Osteocyte (in vitro differentiated cells): ENCODE data around the gene OSBPL3. TPM values are rescaled to one million over a fixed set of nuclear protein-coding genes. Genes with fewer than 3 reads are reported as not detected.
"Not testable (repeated sequence)": the region's sequence is repeated elsewhere in the genome, so short reads cannot be mapped to it uniquely, and the experiment has no call there.

Experiments used
- DNase-seq: peaks from one replicate; pipeline ENCODE4 v3.0.0; 2021; ENCODE audit warnings: mixed read lengths; ENCODE audit not compliant: unreplicated experiment; ENCODE audit errors: extremely low spot score
- H3K27ac Mint-ChIP-seq: one replicate; pipeline ENCODE4 v1.8.0; 2021; ENCODE audit warnings: mild to moderate bottlenecking, mixed read lengths; ENCODE audit not compliant: unreplicated experiment
- H3K27me3 Mint-ChIP-seq: one replicate; pipeline ENCODE4 v1.8.0; 2021; ENCODE audit warnings: mixed read lengths; ENCODE audit not compliant: unreplicated experiment
- H3K36me3 Mint-ChIP-seq: one replicate; pipeline ENCODE4 v1.8.0; 2021; ENCODE audit warnings: mixed read lengths; ENCODE audit not compliant: unreplicated experiment
- H3K4me1 Mint-ChIP-seq: one replicate; pipeline ENCODE4 v1.8.0; 2021; ENCODE audit warnings: mixed read lengths; ENCODE audit not compliant: unreplicated experiment
- H3K4me3 Mint-ChIP-seq: one replicate; pipeline ENCODE4 v1.8.0; 2021; ENCODE audit warnings: mild to moderate bottlenecking, moderate library complexity, mixed read lengths; ENCODE audit not compliant: unreplicated experiment
- H3K9me3 Mint-ChIP-seq: one replicate; pipeline ENCODE4 v1.8.0; 2021; ENCODE audit warnings: mixed read lengths; ENCODE audit not compliant: unreplicated experiment
- CTCF ChIP-seq: fragments of 200-600 bp; sonication (generic); IDR thresholded peaks from 2 replicates; pipeline ENCODE4 v1.5.0; 2021; ENCODE audit warnings: antibody characterized with exemption, mild to moderate bottlenecking, moderate library complexity
- total RNA-seq: library from RNA; stranded (reverse); gene quantifications from 2 replicates; pipeline ENCODE4 v1.2.1, GENCODE V29; 2021

OSBPL3 gene
- total RNA-seq, 1 donor from 2014 or later, result 8.0 TPM

GRCh38 chr7:24800073-24800472 lies 179.9 kb downstream of the OSBPL3 start:
- Mint-ChIP-seq H3K27me3 (no peaks in the 10 kb centered on the region), H3K4me1 (no peaks in the 10 kb centered on the region), H3K36me3 (no peaks in the 10 kb centered on the region), H3K27ac (no peak overlapping the region), H3K4me3 (no peak overlapping the region), H3K9me3 (no peaks in the 10 kb centered on the region)
- no peak for DNase-seq
- TF ChIP-seq CTCF, result no peak

GRCh38 chr7:24799506-24799905 lies 180.5 kb downstream of the OSBPL3 start:
- H3K27me3 Mint-ChIP-seq, result no peaks in the 10 kb centered on the region
- TF ChIP-seq CTCF, result no peak
- no peak overlapping the region for H3K4me3 Mint-ChIP-seq
- DNase-seq, result no peak
- no peaks in the 10 kb centered on the region for H3K9me3 Mint-ChIP-seq
- no peaks in the 10 kb centered on the region for H3K4me1 Mint-ChIP-seq
- no peaks in the 10 kb centered on the region for H3K36me3 Mint-ChIP-seq
- no peak overlapping the region for H3K27ac Mint-ChIP-seq

- Mint-ChIP-seq H3K27ac (no peak overlapping the region), H3K27me3 (peaks cover 5% of the 10 kb centered on the region), H3K9me3 (no peaks in the 10 kb centered on the region), H3K36me3 (no peaks in the 10 kb centered on the region), H3K4me3 (no peak overlapping the region), H3K4me1 (no peaks in the 10 kb centered on the region)
- no peak for DNase-seq
- TF ChIP-seq CTCF, result no peak
Observed at GRCh38 chr7:24798261-24798660, 181.7 kb downstream of the OSBPL3 start.

GRCh38 chr7:24797270-24797669 lies 182.7 kb downstream of the OSBPL3 start:
- peaks cover 5% of the 10 kb centered on the region for H3K27me3 Mint-ChIP-seq
- H3K27ac Mint-ChIP-seq, result no peak overlapping the region
- H3K4me1 Mint-ChIP-seq, result no peaks in the 10 kb centered on the region
- DNase-seq, result no peak
- no peaks in the 10 kb centered on the region for H3K36me3 Mint-ChIP-seq
- H3K9me3 Mint-ChIP-seq, result no peaks in the 10 kb centered on the region
- no peak for TF ChIP-seq CTCF
- H3K4me3 Mint-ChIP-seq, result no peak overlapping the region

- Mint-ChIP-seq H3K4me3 (no peak overlapping the region), H3K9me3 (no peaks in the 10 kb centered on the region), H3K4me1 (no peaks in the 10 kb centered on the region), H3K27ac (no peak overlapping the region), H3K27me3 (peaks cover 5% of the 10 kb centered on the region), H3K36me3 (no peaks in the 10 kb centered on the region)
- TF ChIP-seq CTCF, result no peak
- DNase-seq, result no peak
Observed at GRCh38 chr7:24795407-24795767, 184.6 kb downstream of the OSBPL3 start.

- not testable (repeated sequence) for DNase-seq, H3K4me1 Mint-ChIP-seq, H3K27ac Mint-ChIP-seq, H3K9me3 Mint-ChIP-seq, H3K4me3 Mint-ChIP-seq, H3K36me3 Mint-ChIP-seq, H3K27me3 Mint-ChIP-seq
Observed at GRCh38 chr7:24794751-24795406, 185.1 kb downstream of the OSBPL3 start.
